Activated naive CD4-positive, alpha-beta T cell treated with anti-CD3 and anti-CD28 coated beads, Interleukin-2, amount 10 ng/mL, durations not matched to agents 7 days and 5 days (primary cell): Measurements from ENCODE around the gene LCN9.

Source experiments
- CTCF ChIA-PET: fragments of 350-600 bp; sonication (Branson Sonifier 250); formaldehyde crosslinking; loops from one replicate; lab custom pipeline; 2021; ENCODE audit warnings: antibody characterized with exemption; lab: Charles Lee
- DNase-seq: peaks from one replicate; pipeline ENCODE4 v3.0.0-alpha.2; 2020
- H3K27ac Mint-ChIP-seq: one replicate; pipeline ENCODE4 v1.8.0; 2021; ENCODE audit warnings: mild to moderate bottlenecking, moderate library complexity, mixed read lengths
- H3K27me3 Mint-ChIP-seq: one replicate; pipeline ENCODE4 v1.8.0; 2021; ENCODE audit warnings: mild to moderate bottlenecking, mixed read lengths
- H3K36me3 Mint-ChIP-seq: one replicate; pipeline ENCODE4 v1.8.0; 2021; ENCODE audit warnings: mixed read lengths
- H3K4me1 Mint-ChIP-seq: one replicate; pipeline ENCODE4 v1.8.0; 2021; ENCODE audit warnings: mixed read lengths
- H3K4me3 Mint-ChIP-seq: one replicate; pipeline ENCODE4 v1.8.0; 2021; ENCODE audit warnings: mild to moderate bottlenecking, moderate library complexity, mixed read lengths
- H3K9me3 Mint-ChIP-seq: one replicate; pipeline ENCODE4 v1.8.0; 2021; ENCODE audit warnings: mixed read lengths

The LCN9 gene

DNA sequence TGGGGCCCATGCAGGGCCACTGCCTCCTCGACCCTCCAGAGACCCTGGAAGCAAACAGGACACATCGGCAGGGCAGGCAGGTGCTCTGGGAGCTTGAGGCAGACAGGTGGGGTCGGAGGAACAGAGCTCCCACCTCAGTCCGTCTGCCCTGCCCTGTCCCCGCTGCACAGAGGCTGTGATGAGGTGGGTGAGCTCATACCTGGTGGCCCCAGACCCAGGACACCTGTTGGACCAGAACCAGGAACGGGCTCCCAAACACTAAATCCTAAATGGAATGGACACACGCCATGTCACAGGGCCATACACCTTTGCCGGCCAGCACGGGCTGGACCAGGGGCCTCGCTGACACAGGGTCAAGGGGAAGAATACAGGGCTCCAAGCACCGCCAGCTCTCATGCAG, 30.7 kb downstream of the LCN9 start:
- Mint-ChIP-seq H3K36me3 (no peaks in the 10 kb centered on the region), H3K9me3 (no peaks in the 10 kb centered on the region), H3K4me1 (no peaks in the 10 kb centered on the region), H3K4me3 (no peak overlapping the region), H3K27ac (no peak overlapping the region), H3K27me3 (no peaks in the 10 kb centered on the region)
- CTCF ChIA-PET: no interaction called here
- DNase-seq: no peak

DNA sequence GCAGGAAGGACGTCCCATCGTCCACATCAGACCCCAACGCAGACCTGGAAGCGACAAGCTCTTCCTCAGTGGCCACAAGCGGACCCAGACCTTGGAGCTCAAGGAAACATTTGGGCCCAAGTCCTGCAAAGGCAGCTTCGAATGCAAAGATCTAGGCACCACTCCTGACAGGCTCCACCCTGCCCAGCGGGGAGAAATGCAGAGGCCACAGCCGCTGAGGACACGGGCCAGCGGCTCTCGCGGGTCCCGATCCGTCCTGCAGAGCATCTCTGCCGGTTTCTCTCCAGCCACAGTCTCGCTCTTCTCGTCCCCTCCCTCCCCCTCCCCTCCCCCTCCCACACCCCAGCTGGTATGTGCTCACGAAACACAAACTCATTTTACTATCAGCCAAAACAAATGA, 31.3 kb downstream of the LCN9 start:
- H3K4me3 Mint-ChIP-seq: no peak overlapping the region
- H3K27me3 Mint-ChIP-seq: no peaks in the 10 kb centered on the region
- DNase-seq: no peak
- H3K9me3 Mint-ChIP-seq: no peaks in the 10 kb centered on the region
- H3K36me3 Mint-ChIP-seq: no peaks in the 10 kb centered on the region
- H3K27ac Mint-ChIP-seq: no peak overlapping the region
- CTCF ChIA-PET: no interaction called here
- no peaks in the 10 kb centered on the region for H3K4me1 Mint-ChIP-seq

DNA sequence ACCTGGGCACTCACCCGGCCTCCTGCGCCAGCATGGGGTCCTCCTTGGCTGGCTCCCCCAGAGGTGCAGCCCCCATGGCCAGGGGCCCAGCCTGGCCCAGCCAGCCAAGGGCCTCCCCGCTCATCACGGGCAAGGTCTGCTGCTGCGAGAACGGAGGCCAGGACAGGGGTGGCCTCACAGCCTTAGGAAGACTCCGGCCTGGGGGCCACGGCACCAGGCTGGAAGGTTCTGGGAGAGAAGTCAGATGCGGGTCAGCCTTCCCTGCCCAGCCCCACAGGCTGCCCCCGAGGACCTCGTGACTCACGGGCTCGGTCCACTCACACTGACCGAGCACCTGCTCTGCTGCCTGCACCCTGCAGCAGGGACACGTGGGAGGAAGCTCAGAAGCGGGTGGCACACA, 31.9 kb downstream of the LCN9 start:
- no peak overlapping the region for H3K4me3 Mint-ChIP-seq
- H3K9me3 Mint-ChIP-seq: no peaks in the 10 kb centered on the region

DNA sequence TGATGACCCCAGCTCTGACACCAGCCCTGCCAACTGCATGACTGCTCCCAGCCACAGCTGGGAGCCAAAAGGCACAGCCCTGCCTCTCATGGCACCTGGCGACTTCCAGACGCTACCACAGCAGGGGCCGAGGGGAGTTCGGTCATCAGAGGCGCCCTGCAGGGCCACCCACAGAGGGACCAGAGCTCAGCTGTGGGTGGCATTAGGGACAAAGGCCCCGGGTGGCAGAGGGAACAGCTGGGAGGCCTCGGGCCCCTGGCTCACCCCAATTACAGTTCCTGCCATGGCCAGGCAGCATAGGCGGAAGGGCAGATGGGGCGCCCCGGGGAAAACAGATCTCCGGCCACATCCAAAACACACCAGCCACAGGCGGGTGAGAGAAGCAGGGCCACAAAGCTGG, 32.5 kb downstream of the LCN9 start:
- Mint-ChIP-seq H3K27ac (no peak overlapping the region), H3K27me3 (no peaks in the 10 kb centered on the region), H3K36me3 (no peaks in the 10 kb centered on the region), H3K9me3 (no peaks in the 10 kb centered on the region), H3K4me1 (no peaks in the 10 kb centered on the region), H3K4me3 (no peak overlapping the region)
- CTCF ChIA-PET: no interaction called here
- no peak for DNase-seq

More for the DNA sequence above, 31.9 kb downstream of the LCN9 start:
- H3K36me3 Mint-ChIP-seq: no peaks in the 10 kb centered on the region
- DNase-seq: no peak
- H3K4me1 Mint-ChIP-seq: no peaks in the 10 kb centered on the region
- CTCF ChIA-PET: no interaction called here
- no peaks in the 10 kb centered on the region for H3K27me3 Mint-ChIP-seq
- no peak overlapping the region for H3K27ac Mint-ChIP-seq

DNA sequence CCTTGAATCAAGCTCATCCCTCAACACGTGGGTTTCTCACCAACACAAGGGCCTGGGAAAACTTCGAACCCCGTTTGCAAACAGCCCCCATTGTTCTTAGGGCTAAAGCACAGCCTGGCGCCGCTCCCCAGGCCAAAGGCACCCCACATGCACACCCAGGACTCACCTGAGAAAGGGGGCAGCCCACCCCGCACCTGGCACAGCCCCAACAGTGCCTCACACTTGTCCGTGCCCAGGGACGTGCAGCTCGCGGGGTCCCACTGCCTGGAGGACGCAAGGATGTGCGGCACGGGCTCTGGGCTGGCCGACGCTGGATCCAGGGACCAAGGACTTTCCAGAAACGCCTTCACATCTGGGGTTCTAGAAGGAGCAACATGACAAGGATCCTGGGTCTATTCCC, 33.3 kb downstream of the LCN9 start:
- Mint-ChIP-seq H3K4me3 (no peak overlapping the region), H3K4me1 (no peaks in the 10 kb centered on the region), H3K27me3 (no peaks in the 10 kb centered on the region), H3K27ac (no peak overlapping the region), H3K9me3 (no peaks in the 10 kb centered on the region), H3K36me3 (no peaks in the 10 kb centered on the region)
- CTCF ChIA-PET: no interaction called here
- no peak for DNase-seq

DNA sequence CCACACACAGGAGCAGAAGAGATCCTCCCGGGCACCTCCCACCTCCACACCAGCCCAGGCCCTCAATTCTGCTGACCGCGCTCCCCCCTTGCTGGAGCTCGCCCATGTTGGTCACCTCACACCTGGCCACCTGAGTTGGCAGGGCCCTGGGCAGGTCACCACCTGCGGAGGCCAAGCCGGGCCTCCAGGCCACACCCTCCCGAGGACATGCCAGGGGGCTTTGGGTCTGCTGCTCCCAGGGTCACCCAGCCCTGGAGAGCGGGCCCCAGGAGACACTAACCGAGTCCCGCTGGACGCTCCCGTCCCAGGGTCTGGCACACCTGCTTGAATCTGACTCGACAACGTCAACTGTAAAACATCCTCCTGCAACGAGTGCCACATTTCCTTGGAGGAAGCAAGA, 34.1 kb downstream of the LCN9 start:
- H3K27me3 Mint-ChIP-seq: no peaks in the 10 kb centered on the region
- CTCF ChIA-PET: no interaction called here
- H3K4me1 Mint-ChIP-seq: no peaks in the 10 kb centered on the region

DNA sequence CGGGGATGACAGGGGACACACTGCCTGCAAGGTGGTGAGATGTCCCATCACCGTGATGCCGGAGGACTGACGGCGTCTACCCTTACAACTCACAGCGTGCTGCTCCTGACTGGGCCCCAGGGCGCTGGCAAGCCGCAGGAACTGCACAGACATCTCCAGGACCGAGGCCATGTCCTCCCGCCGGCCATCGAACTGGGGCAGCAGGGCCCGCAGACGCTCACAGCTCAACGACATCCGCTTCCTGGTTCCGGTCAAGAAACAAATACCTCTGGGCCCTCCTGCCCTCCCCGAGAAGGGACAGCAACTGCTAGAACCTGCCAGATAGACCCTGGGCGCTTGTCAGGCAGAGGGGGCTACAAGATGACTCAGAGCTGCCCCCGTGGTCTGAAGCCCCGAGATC, 35.1 kb downstream of the LCN9 start:
- H3K27me3 Mint-ChIP-seq: peaks cover 6% of the 10 kb centered on the region
- CTCF ChIA-PET: no interaction called here
- no peaks in the 10 kb centered on the region for H3K9me3 Mint-ChIP-seq
- H3K36me3 Mint-ChIP-seq: no peaks in the 10 kb centered on the region
- H3K4me3 Mint-ChIP-seq: no peak overlapping the region
- no peaks in the 10 kb centered on the region for H3K4me1 Mint-ChIP-seq
- DNase-seq: no peak
- H3K27ac Mint-ChIP-seq: no peak overlapping the region

More for the DNA sequence above, 34.1 kb downstream of the LCN9 start:
- no peak for DNase-seq
- H3K27ac Mint-ChIP-seq: no peak overlapping the region
- no peak overlapping the region for H3K4me3 Mint-ChIP-seq
- no peaks in the 10 kb centered on the region for H3K9me3 Mint-ChIP-seq
- H3K36me3 Mint-ChIP-seq: no peaks in the 10 kb centered on the region

DNA sequence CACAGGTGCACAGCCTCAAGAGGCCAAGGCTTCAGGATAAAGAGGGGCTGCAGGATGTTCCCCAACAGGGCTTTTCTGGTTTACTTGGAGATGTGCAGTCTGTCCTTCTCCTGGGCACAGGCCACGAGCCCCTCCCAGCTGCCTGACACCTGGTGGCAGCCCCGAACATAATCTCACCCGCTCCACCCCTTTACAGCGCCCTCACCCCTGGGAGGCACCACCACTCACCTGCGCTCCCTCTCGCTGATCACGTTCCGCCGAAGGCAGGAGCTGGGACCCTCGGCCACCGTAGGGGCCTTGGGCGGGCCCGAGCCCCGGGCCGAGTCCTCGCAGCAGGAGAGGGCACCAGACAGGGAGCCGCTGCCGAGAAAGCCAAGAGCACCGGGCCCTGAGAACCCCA, 35.7 kb downstream of the LCN9 start:
- no peaks in the 10 kb centered on the region for H3K4me1 Mint-ChIP-seq
- CTCF ChIA-PET: no interaction called here

DNA sequence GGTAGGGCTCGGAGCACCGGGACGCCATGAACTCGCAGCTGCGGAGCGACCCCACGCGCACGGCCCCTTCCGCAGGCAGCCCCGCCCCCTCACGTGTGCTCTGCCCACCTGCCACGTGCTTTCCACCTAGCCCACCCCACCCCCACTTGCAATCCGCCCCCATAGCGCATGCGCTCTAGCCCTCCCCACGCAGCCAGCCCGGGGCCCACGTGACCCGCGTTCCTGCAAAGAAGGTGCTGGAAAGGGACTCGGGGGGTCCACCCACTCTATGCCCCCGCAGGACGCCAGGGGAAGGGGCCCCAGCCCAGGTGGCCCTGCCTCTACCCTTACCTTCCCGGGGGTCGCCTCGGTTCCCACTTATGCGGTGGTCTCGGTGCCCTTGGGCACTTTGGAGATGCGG, 36.3 kb downstream of the LCN9 start, which contains the start of gene SOHLH1:
TSS of gene SOHLH1 (minus strand) at position 42 of the 400 bp plus-strand sequence. CDS start at position 28, 14 bp downstream.
- Mint-ChIP-seq H3K27ac (no peak within 1 kb of the TSS), H3K4me3 (no peak within 1 kb of the TSS), H3K4me1 (no peaks in the 10 kb centered on the region), H3K9me3 (no peaks in the 10 kb centered on the region), H3K36me3 (no peaks in the 10 kb centered on the region), H3K27me3 (peaks cover 12% of the 10 kb centered on the region)
- no peak for DNase-seq
- CTCF ChIA-PET: no interaction called here

More for the DNA sequence above, 35.7 kb downstream of the LCN9 start:
- DNase-seq: no peak
- H3K27me3 Mint-ChIP-seq: peaks cover 11% of the 10 kb centered on the region
- no peak overlapping the region for H3K27ac Mint-ChIP-seq
- H3K36me3 Mint-ChIP-seq: no peaks in the 10 kb centered on the region
- H3K9me3 Mint-ChIP-seq: no peaks in the 10 kb centered on the region
- no peak overlapping the region for H3K4me3 Mint-ChIP-seq

DNA sequence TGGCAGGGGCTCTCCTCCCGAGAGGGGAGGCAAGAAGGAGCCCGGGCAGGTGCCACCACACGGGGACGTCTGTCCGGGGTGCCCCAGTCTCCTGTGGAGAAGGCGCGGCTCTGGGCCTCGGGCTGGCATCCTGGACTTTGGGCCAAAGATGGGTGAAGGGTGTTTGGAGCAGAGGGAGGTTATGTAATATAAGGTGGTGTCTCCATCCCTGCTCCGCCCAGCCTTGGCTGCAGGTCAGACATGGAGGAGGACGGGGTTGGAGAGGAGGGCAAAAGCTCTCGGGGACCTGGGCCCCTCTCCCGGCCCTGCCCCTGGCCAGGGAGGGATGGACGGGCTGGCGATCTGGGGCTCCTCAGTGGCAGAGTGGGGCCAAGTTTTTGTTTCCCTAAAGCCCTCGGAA, 37.4 kb downstream of the LCN9 start:
- CTCF ChIA-PET: no interaction called here
- Mint-ChIP-seq H3K36me3 (no peaks in the 10 kb centered on the region), H3K9me3 (no peaks in the 10 kb centered on the region), H3K4me1 (no peaks in the 10 kb centered on the region), H3K27ac (no peak overlapping the region), H3K27me3 (peaks cover 12% of the 10 kb centered on the region), H3K4me3 (no peak overlapping the region)
- no peak for DNase-seq

DNA sequence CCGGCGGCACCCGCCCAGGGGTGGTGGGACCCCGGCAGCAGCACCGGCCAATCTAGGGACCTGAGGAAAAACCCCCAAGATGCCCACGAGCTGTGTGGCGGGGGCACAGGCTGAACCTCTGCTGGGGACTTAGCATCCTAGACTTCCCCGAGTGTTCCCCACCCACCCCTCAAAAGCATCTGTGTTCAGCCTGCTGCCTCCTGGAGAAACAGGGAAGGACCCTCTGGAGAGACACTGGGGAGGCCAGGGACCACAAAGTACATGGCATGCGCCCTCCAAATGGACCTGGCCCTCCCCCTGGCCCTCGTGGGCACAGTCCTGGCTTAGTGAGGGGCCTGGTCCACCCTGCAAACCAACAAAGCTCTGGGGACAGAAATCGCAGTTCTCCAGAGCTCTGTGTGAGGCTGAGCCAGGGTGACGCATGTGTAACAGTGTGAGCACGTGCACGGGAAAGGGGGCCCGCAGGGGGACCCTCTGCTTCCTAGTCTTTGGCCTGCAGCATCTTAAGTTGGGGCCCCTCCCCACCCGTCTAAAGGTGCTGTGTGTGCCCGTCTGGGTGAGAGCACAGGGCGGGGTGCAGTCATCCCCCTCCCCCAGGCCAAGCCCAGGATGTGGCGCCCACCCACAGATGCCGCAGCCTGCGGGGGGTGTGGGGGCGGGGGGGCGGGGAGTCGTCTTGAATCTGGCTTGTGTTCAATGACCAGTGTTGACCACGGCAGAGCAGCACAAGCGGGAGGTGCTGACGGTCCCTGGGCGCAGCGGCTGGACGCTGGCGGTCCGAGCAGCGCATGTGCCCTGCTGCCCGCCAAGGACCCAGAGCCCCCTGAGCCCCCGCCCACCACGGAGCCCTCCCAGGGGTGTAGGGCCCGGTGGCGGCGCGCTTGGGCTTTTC, 38.2 kb downstream of the LCN9 start:
- H3K4me3 Mint-ChIP-seq: no peak overlapping the region
- no peaks in the 10 kb centered on the region for H3K36me3 Mint-ChIP-seq
- DNase-seq: no peak
- H3K9me3 Mint-ChIP-seq: no peaks in the 10 kb centered on the region
- H3K4me1 Mint-ChIP-seq: no peaks in the 10 kb centered on the region
- no peak overlapping the region for H3K27ac Mint-ChIP-seq
- CTCF ChIA-PET: interaction anchor here (1.6 kb wide), 1 partner anchor 18 kb away, joined by 4 read pairs; no protein-coding TSS in a partner anchor
- H3K27me3 Mint-ChIP-seq: peaks cover 12% of the 10 kb centered on the region

DNA sequence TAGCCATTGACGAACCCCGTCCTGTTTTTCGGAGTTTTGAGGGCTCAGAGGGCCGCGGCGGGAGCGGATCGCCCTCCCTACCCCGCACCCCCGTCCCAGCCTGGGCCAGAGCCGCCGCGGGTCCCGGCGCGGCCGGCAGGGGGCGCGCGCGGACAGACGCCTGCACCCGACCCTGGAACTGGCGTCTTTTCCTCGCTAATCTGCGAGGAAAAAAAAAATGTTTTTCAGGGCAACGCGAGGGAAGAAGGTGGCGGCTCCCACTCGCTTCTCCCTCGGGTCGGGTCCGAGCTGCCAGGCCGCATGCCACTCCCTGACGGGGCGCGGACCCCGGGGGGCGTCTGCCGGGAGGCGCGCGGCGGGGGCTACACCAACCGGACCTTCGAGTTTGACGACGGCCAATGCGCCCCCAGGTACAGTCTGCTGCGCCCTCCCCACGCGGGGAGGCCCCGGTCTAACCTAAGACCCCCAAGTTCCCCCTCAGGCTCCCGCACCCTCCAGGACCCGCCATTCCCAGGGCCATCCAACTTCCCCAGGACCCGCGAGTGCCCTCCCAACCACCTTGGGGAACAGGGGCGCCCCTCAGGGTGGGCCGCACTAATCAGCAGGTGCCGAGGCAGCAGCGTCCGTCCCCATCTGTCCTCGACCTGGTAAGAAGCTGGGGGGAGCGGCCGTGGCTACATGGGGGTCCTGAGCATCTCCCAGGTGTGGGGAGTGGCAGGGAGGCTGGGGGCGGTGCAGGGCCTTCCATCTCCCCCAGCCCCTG, 39.0 kb downstream of the LCN9 start, which contains the start of gene KCNT1:
TSS of gene KCNT1 (plus strand) at position 227 of the 763 bp plus-strand sequence. CDS start at position 301, 74 bp downstream.
- no peak within 1 kb of the TSS for H3K27ac Mint-ChIP-seq
- DNase-seq: peak; percentile 62
- CTCF ChIA-PET: interaction anchor here (1.6 kb wide), 1 partner anchor 17 kb away, joined by 4 read pairs; no protein-coding TSS in a partner anchor
- no peaks in the 10 kb centered on the region for H3K9me3 Mint-ChIP-seq
- H3K4me3 Mint-ChIP-seq: no peak within 1 kb of the TSS
- H3K36me3 Mint-ChIP-seq: no peaks in the 10 kb centered on the region
- H3K27me3 Mint-ChIP-seq: peaks cover 12% of the 10 kb centered on the region
- no peaks in the 10 kb centered on the region for H3K4me1 Mint-ChIP-seq

DNA sequence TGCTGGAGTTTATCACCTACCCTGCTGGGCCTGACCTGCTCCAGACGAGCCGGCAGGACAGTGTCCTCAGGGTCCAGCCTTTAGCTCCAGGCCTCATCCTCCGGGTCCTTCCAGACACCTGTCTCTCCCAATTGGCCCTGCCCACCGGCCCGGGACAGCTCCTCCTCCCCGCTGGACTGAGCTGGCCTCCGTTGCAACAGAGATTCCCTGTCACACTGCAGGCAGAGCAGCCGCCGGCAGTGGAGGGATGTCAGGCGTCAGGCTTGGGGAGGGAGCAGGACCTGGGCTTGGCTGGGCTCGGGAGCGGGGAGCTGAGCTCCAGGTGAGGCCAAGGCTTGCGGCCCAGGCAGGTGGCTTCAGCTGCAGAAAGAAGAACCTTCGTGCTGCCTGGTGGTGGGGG, 40.6 kb downstream of the LCN9 start:
- H3K9me3 Mint-ChIP-seq: no peaks in the 10 kb centered on the region
- H3K4me1 Mint-ChIP-seq: no peaks in the 10 kb centered on the region
- no peak overlapping the region for H3K4me3 Mint-ChIP-seq
- H3K27ac Mint-ChIP-seq: no peak overlapping the region
- DNase-seq: no peak
- H3K27me3 Mint-ChIP-seq: peaks cover 12% of the 10 kb centered on the region
- CTCF ChIA-PET: no interaction called here
- no peaks in the 10 kb centered on the region for H3K36me3 Mint-ChIP-seq

DNA sequence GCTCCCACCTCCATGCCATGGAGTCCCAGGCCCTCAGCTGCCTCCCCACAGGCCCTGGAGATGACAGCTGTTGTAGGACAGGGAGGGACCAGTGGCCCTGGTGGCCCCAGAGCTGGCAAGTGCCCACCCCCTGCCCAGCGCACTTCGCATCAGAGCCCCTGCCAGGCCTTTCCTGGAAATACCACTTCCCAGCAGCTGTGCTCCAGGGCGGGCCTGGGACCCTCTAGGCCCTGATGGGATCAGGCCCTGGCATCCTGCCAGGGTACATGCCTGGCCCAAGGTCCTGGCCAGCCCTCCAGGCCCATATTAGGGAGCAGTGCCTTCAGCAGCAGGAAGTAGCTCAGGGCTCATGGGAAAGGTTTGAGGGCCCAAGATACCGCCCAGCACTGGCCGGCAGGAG, 41.4 kb downstream of the LCN9 start:
- no peak overlapping the region for H3K27ac Mint-ChIP-seq
- no peaks in the 10 kb centered on the region for H3K4me1 Mint-ChIP-seq
- H3K36me3 Mint-ChIP-seq: no peaks in the 10 kb centered on the region
- DNase-seq: no peak
- CTCF ChIA-PET: no interaction called here
- no peaks in the 10 kb centered on the region for H3K9me3 Mint-ChIP-seq
- H3K27me3 Mint-ChIP-seq: peaks cover 12% of the 10 kb centered on the region
- no peak overlapping the region for H3K4me3 Mint-ChIP-seq
